Measurements from ENCODE around the gene LRP1-AS.

- no peak for TF ChIP-seq CTCF (IDR thresholded peaks at IDR 0.05)
- TF ChIP-seq POLR2A (IDR thresholded peaks at IDR 0.05): no peak
- TF ChIP-seq POLR2AphosphoS5 (IDR thresholded peaks at IDR 0.05): no peak
Observed at GRCh38 chr12:57152639-57153038, 5.2 kb upstream of the LRP1-AS start.

All from stomach (tissue), 4 donors.